HepG2 (cell line): ENCODE measurements around the gene USP20. TPM values are rescaled to one million over a fixed set of nuclear protein-coding genes. Genes with fewer than 3 reads are reported as not detected.
A peak's percentile ranks its signal among the peaks of the same experiment; 100 is the strongest.

Source experiments
- AGO2 ChIP-seq: fragments of 200-400 bp; formaldehyde crosslinking; optimal IDR thresholded peaks from 2 replicates; pipeline ENCODE3; 2017; ENCODE audit warnings: mild to moderate bottlenecking, low read depth, low read length, moderate library complexity
- BRF2 ChIP-seq: sonication (generic); formaldehyde crosslinking; IDR thresholded peaks from 2 replicates; pipeline ENCODE4 v1.8.1; 2022; ENCODE audit warnings: mild to moderate bottlenecking, missing genetic modification reagents
- DR1 ChIP-seq: sonication (generic); formaldehyde crosslinking; IDR thresholded peaks from 2 replicates; pipeline ENCODE4 v1.8.0; 2021; ENCODE audit warnings: mild to moderate bottlenecking, missing genetic modification reagents, inconsistent platforms
- FOXO4 ChIP-seq: sonication (generic); formaldehyde crosslinking; conservative IDR thresholded peaks from 2 replicates; pipeline ENCODE4 v1.8.1; 2023; ENCODE audit warnings: missing genetic modification reagents
- KMT2B ChIP-seq: IDR thresholded peaks from 2 replicates; pipeline ENCODE4 v1.6.1; 2016; ENCODE audit warnings: missing genetic modification reagents, missing compliant biosample characterization
- PAXIP1 ChIP-seq: sonication (generic); formaldehyde crosslinking; conservative IDR thresholded peaks from 2 replicates; pipeline ENCODE4 v1.4.0; 2020; ENCODE audit warnings: mild to moderate bottlenecking, missing genetic modification reagents, moderate library complexity
- RARA ChIP-seq: IDR thresholded peaks from 2 replicates; pipeline ENCODE4 v1.6.1; 2016; ENCODE audit warnings: missing genetic modification reagents, missing compliant biosample characterization
- RNF2 ChIP-seq: fragments of 450-650 bp; conservative IDR thresholded peaks from 2 replicates; pipeline ENCODE4 v1.6.1; 2016; ENCODE audit warnings: low read depth
- THAP11 ChIP-seq: IDR thresholded peaks from 2 replicates; pipeline ENCODE4 v1.6.1; 2016; ENCODE audit warnings: missing biosample characterization, missing genetic modification reagents
- TP53 ChIP-seq: sonication (generic); formaldehyde crosslinking; conservative IDR thresholded peaks from 2 replicates; pipeline ENCODE4 v1.4.0; 2020; ENCODE audit warnings: missing genetic modification reagents
- YEATS2 ChIP-seq: sonication (generic); formaldehyde crosslinking; IDR thresholded peaks from 2 replicates; pipeline ENCODE4 v1.4.0; 2020; ENCODE audit warnings: missing genetic modification reagents, borderline replicate concordance
- ZBTB46 ChIP-seq: sonication (generic); formaldehyde crosslinking; IDR thresholded peaks from 2 replicates; pipeline ENCODE4 v1.4.0; 2020; ENCODE audit warnings: mild to moderate bottlenecking, missing genetic modification reagents, borderline replicate concordance
- ZNF558 ChIP-seq: sonication (generic); formaldehyde crosslinking; IDR thresholded peaks from 2 replicates; pipeline ENCODE4 v1.9.0; 2022; ENCODE audit warnings: mild to moderate bottlenecking, missing genetic modification reagents, borderline replicate concordance
- ZNF777 ChIP-seq: sonication (generic); formaldehyde crosslinking; IDR thresholded peaks from 2 replicates; pipeline ENCODE4 v1.4.0; 2020; ENCODE audit warnings: missing genetic modification reagents
- polyA plus RNA-seq, 8 experiments: library from polyadenylated mRNA; depleted of rRNA in 3 of 8; stranded (reverse) in 7 of 8; unstranded in 1 of 8; fragments of >200 nt; fragmentation: Illumina TruSeq in 4 of 8; extraction: Trizol in 4 of 8; gene quantifications; 2 replicates each; pipeline versions ENCODE4 v1.2.1 to v1.2.3, GENCODE V29; 2011 to 2016; ENCODE audit warnings: low read depth in 4 of 8, missing spikeins in 1 of 8, mixed read lengths in 1 of 8; ENCODE audit not compliant: insufficient read depth in 1 of 8
- total RNA-seq, 5 experiments: library from RNA; depleted of rRNA; stranded (reverse); fragments of >200 nt; fragmentation: Illumina TruSeq; extraction: Trizol; gene quantifications; 2 replicates each; pipeline ENCODE4 v1.2.3, GENCODE V29; 2016; ENCODE audit warnings: low read depth in 1 of 5
- TF ChIP-seq, protein P1 (sequence below): sonication (generic); formaldehyde crosslinking; IDR thresholded peaks from 2 replicates; pipeline ENCODE4 v1.4.0; 2020; ENCODE audit warnings: missing genetic modification reagents, borderline replicate concordance
- TF ChIP-seq, protein P2 (sequence below): sonication (generic); formaldehyde crosslinking; IDR thresholded peaks from 2 replicates; pipeline ENCODE4 v1.4.0; 2020; ENCODE audit warnings: mild to moderate bottlenecking, missing genetic modification reagents

Gene USP20
- total and polyA plus RNA-seq, 2 of the 13 experiments (the other 11 are each of a cell fraction or from before 2014, with no cell fraction given) = 4.4 to 5.9 TPM

DNA sequence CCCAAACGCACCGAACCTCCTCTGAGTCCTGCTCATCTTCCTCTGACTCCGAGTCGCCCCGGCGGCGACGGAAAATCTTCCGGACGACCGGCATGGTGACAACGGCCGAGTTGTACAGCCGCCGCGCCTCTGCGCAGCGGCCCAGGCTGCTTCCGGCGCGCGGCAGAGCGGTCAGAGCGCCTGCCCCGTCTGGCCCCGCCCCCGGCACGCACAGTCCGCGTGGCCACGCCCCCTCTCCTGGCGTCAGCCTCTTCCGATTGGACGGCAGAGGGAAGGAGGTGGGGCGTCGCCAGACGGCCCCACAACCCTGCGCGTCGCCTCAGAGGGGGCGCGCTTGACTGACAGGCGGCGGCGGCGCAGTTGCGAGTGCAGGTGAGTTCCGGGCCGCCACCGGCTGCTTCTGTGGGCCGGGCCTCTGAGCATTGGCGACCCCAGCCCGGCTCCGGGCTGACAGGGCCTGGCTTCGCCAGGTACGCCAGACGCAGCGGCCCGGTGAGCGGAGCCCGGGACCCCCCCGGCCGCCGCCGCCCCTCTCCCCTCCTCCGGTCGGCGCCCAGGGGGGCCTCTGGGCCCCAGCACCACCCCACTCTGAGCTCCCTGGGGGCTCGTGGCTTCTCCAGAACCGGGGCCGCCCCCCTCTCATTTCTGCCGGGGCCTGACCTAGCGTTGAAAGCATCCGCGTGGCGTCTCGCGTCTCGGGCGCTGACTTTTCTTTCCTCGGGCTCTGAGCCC is at the start of gene USP20, which contains the start of gene C9orf78 (continued):
- TF ChIP-seq PAXIP1 (CRISPR knock-in tag) (peak; percentile 25; the same call in 1 of the 2 replicates), KMT2B (CRISPR knock-in tag) (peak; percentile 77), AGO2 (peak; percentile 43), TP53 (CRISPR knock-in tag) (no peak; the same call in 1 of the 2 replicates), ZNF558 (CRISPR knock-in tag) (no peak), FOXO4 (CRISPR knock-in tag) (no peak), BRF2 (no peak), DR1 (CRISPR knock-in tag) (peak; percentile 40; the same call in 1 of the 2 replicates), ZNF777 (CRISPR knock-in tag) (0 out of 2 replicates have a peak, but pooled peaks have one; percentile 48), YEATS2 (peak; percentile 71; the same call in 1 of the 2 replicates), RARA (CRISPR knock-in tag) (0 out of 2 replicates have a peak, but pooled peaks have one; percentile 5), THAP11 (CRISPR knock-in tag) (peak; percentile 89), ZBTB46 (CRISPR knock-in tag) (no peak), RNF2 (no peak)
- TF ChIP-seq, protein P1, sequence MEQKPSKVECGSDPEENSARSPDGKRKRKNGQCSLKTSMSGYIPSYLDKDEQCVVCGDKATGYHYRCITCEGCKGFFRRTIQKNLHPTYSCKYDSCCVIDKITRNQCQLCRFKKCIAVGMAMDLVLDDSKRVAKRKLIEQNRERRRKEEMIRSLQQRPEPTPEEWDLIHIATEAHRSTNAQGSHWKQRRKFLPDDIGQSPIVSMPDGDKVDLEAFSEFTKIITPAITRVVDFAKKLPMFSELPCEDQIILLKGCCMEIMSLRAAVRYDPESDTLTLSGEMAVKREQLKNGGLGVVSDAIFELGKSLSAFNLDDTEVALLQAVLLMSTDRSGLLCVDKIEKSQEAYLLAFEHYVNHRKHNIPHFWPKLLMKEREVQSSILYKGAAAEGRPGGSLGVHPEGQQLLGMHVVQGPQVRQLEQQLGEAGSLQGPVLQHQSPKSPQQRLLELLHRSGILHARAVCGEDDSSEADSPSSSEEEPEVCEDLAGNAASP (CRISPR knock-in tag) = peak; percentile 20; the same call in 1 of the 2 replicates
- TF ChIP-seq, protein P2, sequence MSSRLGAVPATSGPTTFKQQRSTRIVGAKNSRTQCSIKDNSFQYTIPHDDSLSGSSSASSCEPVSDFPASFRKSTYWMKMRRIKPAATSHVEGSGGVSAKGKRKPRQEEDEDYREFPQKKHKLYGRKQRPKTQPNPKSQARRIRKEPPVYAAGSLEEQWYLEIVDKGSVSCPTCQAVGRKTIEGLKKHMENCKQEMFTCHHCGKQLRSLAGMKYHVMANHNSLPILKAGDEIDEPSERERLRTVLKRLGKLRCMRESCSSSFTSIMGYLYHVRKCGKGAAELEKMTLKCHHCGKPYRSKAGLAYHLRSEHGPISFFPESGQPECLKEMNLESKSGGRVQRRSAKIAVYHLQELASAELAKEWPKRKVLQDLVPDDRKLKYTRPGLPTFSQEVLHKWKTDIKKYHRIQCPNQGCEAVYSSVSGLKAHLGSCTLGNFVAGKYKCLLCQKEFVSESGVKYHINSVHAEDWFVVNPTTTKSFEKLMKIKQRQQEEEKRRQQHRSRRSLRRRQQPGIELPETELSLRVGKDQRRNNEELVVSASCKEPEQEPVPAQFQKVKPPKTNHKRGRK (CRISPR knock-in tag) = no peak
